ENCODE results near the gene DNAJC27. TPM values are rescaled to one million over a fixed set of nuclear protein-coding genes. Genes with fewer than 3 reads are reported as not detected.

The DNAJC27 gene
- total RNA-seq, 1 experiment from 2014 or later = 5.1 TPM

DNA sequence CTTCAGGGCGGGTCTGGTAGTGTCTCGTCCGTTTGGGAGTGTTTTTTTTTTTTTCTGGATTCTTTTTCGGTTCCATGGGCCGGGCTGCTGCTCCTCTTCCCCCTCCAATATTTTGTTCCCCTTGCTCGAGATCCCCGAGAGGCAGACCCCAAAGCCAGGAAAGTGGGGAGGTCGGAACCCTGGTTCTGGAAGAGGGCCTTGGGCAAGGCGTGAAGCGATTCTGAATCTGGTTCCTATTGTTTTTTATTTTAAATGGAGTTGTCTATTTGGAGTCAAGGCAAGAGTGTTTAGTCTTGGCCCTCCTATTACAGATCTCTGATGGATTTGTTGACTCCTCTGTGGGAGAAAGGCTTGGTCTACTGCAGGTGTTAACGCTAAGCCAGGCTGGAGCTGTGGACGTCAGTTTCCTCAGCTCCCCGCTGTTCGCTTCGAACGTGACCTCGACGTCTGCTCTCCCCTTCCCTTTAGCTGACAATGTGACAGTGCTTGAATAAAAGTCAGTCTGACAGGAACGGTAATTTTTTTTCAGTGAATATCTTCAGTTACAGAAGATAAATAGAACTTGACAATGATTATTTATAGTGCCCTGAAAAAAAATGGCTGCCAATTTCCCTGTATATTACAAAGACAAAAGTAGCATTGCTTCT is 683 bp upstream of the DNAJC27 start:
- Histone ChIP-seq H3K79me2 (ENCODE audit: low read depth) (peaks cover 29% of the 10 kb centered on the region), H3K4me1 (replicated peaks; ENCODE audit: insufficient read depth) (peaks cover 18% of the 10 kb centered on the region), H3K4me2 (peak overlapping the region; percentile 92), H3K9me2 (ENCODE audit: insufficient read depth) (no peaks in the 10 kb centered on the region), H2AFZ (peak overlapping the region; percentile 100), H3K9me3 (ENCODE audit: insufficient read depth, low read depth) (no peaks in the 10 kb centered on the region), H3K4me3 (peak overlapping the region; percentile 95), H3K27me3 (ENCODE audit: insufficient read depth, low read depth) (no peaks in the 10 kb centered on the region), H3K27ac (peak overlapping the region; percentile 86), H3F3A (ENCODE audit: insufficient read depth, low read depth) (peaks cover 4% of the 10 kb centered on the region; the same call in 1 of the 2 replicates), H3K36me3 (ENCODE audit: low read depth) (no peaks in the 10 kb centered on the region), H4K20me1 (ENCODE audit: insufficient read depth) (no peaks in the 10 kb centered on the region)
- intact Hi-C loops (cut with micrococcal nuclease; ENCODE audit: unreplicated experiment) = loop anchor here (5.0 kb wide), 3 partner anchors 180 to 560 kb away; partner anchors contain the start of genes CENPO and PTRHD1
- ChIA-PET CTCF (no interaction called here), POLR2A (ENCODE audit: unreplicated experiment) (interaction anchor here (0.6 kb wide), 1 partner anchor 39 kb away, joined by 3 read pairs; no protein-coding TSS in a partner anchor)
- no peak for TF ChIP-seq EZH2 (IDR thresholded peaks at IDR 0.05; ENCODE audit: low read depth)
- no peak for TF ChIP-seq CTCF (conservative IDR thresholded peaks at IDR 0.05)
- BruUV-seq (replicated peaks) = TSS peak; percentile 89
- peak in 1 of 2 experiments; percentile 27 for DNase-seq

GRCh38 chr2:24971286-24971535 is 544 bp downstream of the DNAJC27 start:
- intact Hi-C loops (cut with micrococcal nuclease; ENCODE audit: unreplicated experiment) = loop anchor here (5.0 kb wide), 3 partner anchors 179 to 559 kb away; partner anchors contain the start of genes CENPO and PTRHD1
- TSS peak; percentile 74 for BruUV-seq (replicated peaks)

More at GRCh38 chr2:24971286-24971535, 544 bp downstream of the DNAJC27 start:
- no peaks in the 10 kb centered on the region for H4K20me1 ChIP-seq (ENCODE audit: insufficient read depth)
- peak overlapping the region; percentile 100 for H2AFZ ChIP-seq
- peak overlapping the region; percentile 92 for H3K4me2 ChIP-seq
- peak overlapping the region; percentile 86 for H3K27ac ChIP-seq
- peaks cover 29% of the 10 kb centered on the region for H3K79me2 ChIP-seq (ENCODE audit: low read depth)
- POLR2A ChIA-PET (ENCODE audit: unreplicated experiment) = no interaction called here
- TF ChIP-seq CTCF (conservative IDR thresholded peaks at IDR 0.05) = no peak
- no peak for TF ChIP-seq EZH2 (IDR thresholded peaks at IDR 0.05; ENCODE audit: low read depth)
- H3K4me1 ChIP-seq (replicated peaks; ENCODE audit: insufficient read depth) = peaks cover 18% of the 10 kb centered on the region
- no peaks in the 10 kb centered on the region for H3K9me2 ChIP-seq (ENCODE audit: insufficient read depth)
- CTCF ChIA-PET = interaction anchor here (1.2 kb wide), 1 partner anchor 158 kb away, joined by 5 read pairs; no protein-coding TSS in a partner anchor
- H3K27me3 ChIP-seq (ENCODE audit: insufficient read depth, low read depth) = no peaks in the 10 kb centered on the region
- peaks cover 4% of the 10 kb centered on the region; the same call in 1 of the 2 replicates for H3F3A ChIP-seq (ENCODE audit: insufficient read depth, low read depth)
- DNase-seq = no peak
- H3K36me3 ChIP-seq (ENCODE audit: low read depth) = peaks cover 5% of the 10 kb centered on the region; the same call in 1 of the 2 replicates
- peak overlapping the region; percentile 95 for H3K4me3 ChIP-seq
- no peaks in the 10 kb centered on the region for H3K9me3 ChIP-seq (ENCODE audit: insufficient read depth, low read depth)
